Esophagus muscularis mucosa (tissue), 3 donors: ENCODE results near the gene PPM1K.

Experiments
- EP300 ChIP-seq: sonication (generic); formaldehyde crosslinking; IDR thresholded peaks from one replicate; pipeline ENCODE4 v1.6.1; 2017; ENCODE audit warnings: antibody characterized with exemption
- TF ChIP-seq, protein P1 (sequence below), 3 experiments: fragments of 200-600 bp in 2 of 3; fragments of 450-650 bp in 1 of 3; sonication (generic) in 2 of 3; IDR thresholded peaks; one replicate each; pipeline ENCODE4 v1.5.1; 2017 to 2019; ENCODE audit warnings: antibody characterized with exemption in 3 of 3, mild to moderate bottlenecking in 2 of 3, moderate library complexity in 1 of 3

DNA sequence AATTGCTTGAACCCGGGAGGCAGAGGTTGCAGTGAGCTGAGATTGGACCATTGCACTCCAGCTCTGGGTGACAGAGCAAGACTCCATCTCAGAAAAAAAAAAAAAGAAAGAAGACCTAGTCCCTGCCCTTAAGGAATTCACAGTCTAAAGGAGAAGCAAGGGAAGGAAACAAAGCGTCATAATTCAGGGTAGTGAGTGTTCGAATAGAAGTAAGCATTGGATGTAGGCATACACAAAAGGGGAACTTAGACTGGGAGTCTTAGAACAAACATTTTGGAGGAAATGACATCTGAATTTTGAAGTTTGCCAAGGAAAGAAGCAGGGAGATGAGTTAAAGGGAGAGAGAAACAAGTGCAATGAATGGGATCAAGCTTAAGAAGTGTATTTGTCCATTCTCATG, 32.4 kb downstream of the PPM1K start:
- TF ChIP-seq, protein P1, sequence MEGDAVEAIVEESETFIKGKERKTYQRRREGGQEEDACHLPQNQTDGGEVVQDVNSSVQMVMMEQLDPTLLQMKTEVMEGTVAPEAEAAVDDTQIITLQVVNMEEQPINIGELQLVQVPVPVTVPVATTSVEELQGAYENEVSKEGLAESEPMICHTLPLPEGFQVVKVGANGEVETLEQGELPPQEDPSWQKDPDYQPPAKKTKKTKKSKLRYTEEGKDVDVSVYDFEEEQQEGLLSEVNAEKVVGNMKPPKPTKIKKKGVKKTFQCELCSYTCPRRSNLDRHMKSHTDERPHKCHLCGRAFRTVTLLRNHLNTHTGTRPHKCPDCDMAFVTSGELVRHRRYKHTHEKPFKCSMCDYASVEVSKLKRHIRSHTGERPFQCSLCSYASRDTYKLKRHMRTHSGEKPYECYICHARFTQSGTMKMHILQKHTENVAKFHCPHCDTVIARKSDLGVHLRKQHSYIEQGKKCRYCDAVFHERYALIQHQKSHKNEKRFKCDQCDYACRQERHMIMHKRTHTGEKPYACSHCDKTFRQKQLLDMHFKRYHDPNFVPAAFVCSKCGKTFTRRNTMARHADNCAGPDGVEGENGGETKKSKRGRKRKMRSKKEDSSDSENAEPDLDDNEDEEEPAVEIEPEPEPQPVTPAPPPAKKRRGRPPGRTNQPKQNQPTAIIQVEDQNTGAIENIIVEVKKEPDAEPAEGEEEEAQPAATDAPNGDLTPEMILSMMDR (IDR thresholded peaks at IDR 0.05), result no peak
- no peak for TF ChIP-seq EP300
